Tibial nerve (tissue), 4 donors: ENCODE data around the gene MRNIP. TPM values are rescaled to one million over a fixed set of nuclear protein-coding genes. Genes with fewer than 3 reads are reported as not detected.

Source experiments
- DNase-seq, 2 donors: peaks; one replicate each; pipeline ENCODE4 v3.0.0-alpha.2; 2019; ENCODE audit warnings: low spot score in 2 of 2
- H3K27ac ChIP-seq, 4 donors: fragments of 200-600 bp; sonication (generic) in 3 of 4; one replicate each; pipeline ENCODE4 v1.5.1; 2017 to 2019; ENCODE audit warnings: mild to moderate bottlenecking in 1 of 4
- H3K27me3 ChIP-seq, 2 donors: fragments of 200-600 bp; sonication (generic) in 1 of 2; one replicate each; pipeline versions ENCODE4 v1.5.1 to v1.6.0; 2017 to 2019
- H3K36me3 ChIP-seq, 3 donors: fragments of 200-600 bp; sonication (generic); one replicate each; pipeline ENCODE4 v1.5.1; 2018 to 2019
- H3K4me1 ChIP-seq, 4 donors: fragments of 200-600 bp; sonication (generic) in 3 of 4; one replicate each; pipeline ENCODE4 v1.5.1; 2017 to 2019
- H3K4me3 ChIP-seq, 4 donors: fragments of 200-600 bp; sonication (generic) in 3 of 4; one replicate each; pipeline ENCODE4 v1.5.1; 2017 to 2019; ENCODE audit warnings: mild to moderate bottlenecking in 1 of 4, moderate library complexity in 1 of 4
- H3K9me3 ChIP-seq, 4 donors: fragments of 200-600 bp; sonication (generic) in 3 of 4; one replicate each; pipeline ENCODE4 v1.5.1; 2017 to 2019
- CTCF ChIP-seq, 5 experiments: fragments of 200-600 bp in 3 of 5; fragments of 450-650 bp in 2 of 5; sonication (generic) in 3 of 5; IDR thresholded peaks; one replicate each; pipeline ENCODE4 v1.5.1; 2016 to 2019; ENCODE audit warnings: antibody characterized with exemption in 5 of 5, mild to moderate bottlenecking in 3 of 5, moderate library complexity in 2 of 5
- EP300 ChIP-seq, 2 donors: sonication (generic); formaldehyde crosslinking; IDR thresholded peaks; one replicate each; pipeline ENCODE4 v1.6.1; 2017; ENCODE audit warnings: antibody characterized with exemption in 2 of 2, mild to moderate bottlenecking in 1 of 2
- POLR2A ChIP-seq, 2 donors: fragments of 450-650 bp; IDR thresholded peaks; one replicate each; pipeline ENCODE4 v1.6.1; 2017; ENCODE audit warnings: antibody characterized with exemption in 2 of 2, mild to moderate bottlenecking in 2 of 2, moderate library complexity in 2 of 2
- WGBS, 2 donors: methylation state at CpG; one replicate each; pipeline ENCODE4 v1.1.5; 2018; 5-methylcytosine and 5-hydroxymethylcytosine counted together
- total RNA-seq, 4 donors: library from RNA; depleted of rRNA; stranded (reverse); fragments of >200 nt; gene quantifications; one replicate each; pipeline ENCODE4 v1.1.0, GENCODE V29; 2016

MRNIP gene
- total RNA-seq, 4 donors from 2014 or later, result 48.5 to 82.4 (median 63.2) TPM

- H3K4me1 ChIP-seq, result peaks cover 0 to 50% (median 39%) of the 10 kb centered on the region in 4 donors
- 7% methylated on average over 29 to 40 of the region's 113 CpGs for WGBS, 2 donors
- peak; percentile 55 to 64 for DNase-seq
- H3K4me3 ChIP-seq, result peak overlapping the region; percentile 56 to 68 (median 64)
- no peaks in the 10 kb centered on the region for H3K27me3 ChIP-seq
- peaks cover 2 to 43% (median 14%) of the 10 kb centered on the region in 3 donors for H3K36me3 ChIP-seq
- TF ChIP-seq EP300 (IDR thresholded peaks at IDR 0.05) (peak in 1 of 2 donors; percentile 76), CTCF (IDR thresholded peaks at IDR 0.05) (peak; percentile 79 to 96 (median 95)), POLR2A (IDR thresholded peaks at IDR 0.05) (peak in 1 of 2 donors; percentile 29)
- no peaks in the 10 kb centered on the region for H3K9me3 ChIP-seq
- H3K27ac ChIP-seq, result peak overlapping the region; percentile 71 to 92 (median 84)
Measured at GRCh38 chr5:179795863-179796833, 62.5 kb downstream of the MRNIP start.

DNA sequence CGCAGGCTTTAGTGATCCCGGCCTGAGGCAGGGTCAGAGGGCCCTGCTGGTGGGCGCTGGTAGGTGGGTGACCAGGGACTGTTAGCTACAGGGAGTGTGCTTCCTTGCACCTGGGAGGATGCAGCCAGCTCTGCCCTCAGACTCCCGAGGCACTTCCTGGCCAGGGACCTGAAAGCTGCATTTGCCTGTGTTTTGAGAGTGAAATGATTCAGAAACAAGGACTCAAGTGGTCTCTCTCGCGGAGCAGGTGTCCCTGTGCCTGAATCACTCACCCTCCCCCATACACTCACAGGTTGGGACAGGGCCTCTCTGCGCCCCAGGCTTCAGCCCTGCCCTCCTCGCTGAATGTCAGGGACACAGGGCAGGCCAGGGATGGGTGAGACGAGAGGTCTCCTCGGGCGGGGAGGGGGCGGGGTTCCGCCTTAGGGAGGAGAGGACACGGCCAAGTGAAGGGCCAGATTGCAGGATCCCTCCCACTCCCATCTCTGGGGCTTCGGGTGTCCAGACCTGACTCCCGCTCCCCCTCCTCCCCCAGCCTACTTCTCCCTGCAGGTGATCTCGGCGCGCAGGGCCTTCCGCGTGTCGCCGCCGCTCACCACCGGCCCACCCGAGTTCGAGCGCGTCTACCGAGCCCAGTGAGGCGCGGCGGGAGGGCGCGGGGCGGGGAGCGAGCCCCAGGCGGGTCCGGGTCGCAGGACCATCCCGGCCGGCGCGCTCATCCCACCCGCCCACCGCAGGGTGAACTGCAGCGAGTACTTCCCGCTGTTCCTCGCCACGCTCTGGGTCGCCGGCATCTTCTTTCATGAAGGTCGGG is 63.4 kb downstream of the MRNIP start:
- Histone ChIP-seq H3K4me1 (peaks cover 0 to 50% (median 39%) of the 10 kb centered on the region in 4 donors), H3K27ac (peak overlapping the region; percentile 71 to 92 (median 84)), H3K27me3 (no peaks in the 10 kb centered on the region), H3K9me3 (no peaks in the 10 kb centered on the region), H3K4me3 (peak overlapping the region; percentile 56 to 68 (median 64)), H3K36me3 (peaks cover 2 to 34% (median 14%) of the 10 kb centered on the region in 3 donors)
- TF ChIP-seq EP300 (IDR thresholded peaks at IDR 0.05) (no peak), CTCF (IDR thresholded peaks at IDR 0.05) (no peak), POLR2A (IDR thresholded peaks at IDR 0.05) (no peak)
- DNase-seq, result no peak
- WGBS, 2 donors, result 12 to 27% methylated on average over 11 to 33 of the region's 53 CpGs

- H3K36me3 ChIP-seq, result peaks cover 0 to 27% (median 13%) of the 10 kb centered on the region in 3 donors
- H3K4me1 ChIP-seq, result peaks cover 0 to 50% (median 39%) of the 10 kb centered on the region in 4 donors
- peak overlapping the region in 1 of 4 donors; percentile 65 for H3K4me3 ChIP-seq
- H3K9me3 ChIP-seq, result no peaks in the 10 kb centered on the region
- peak overlapping the region in 3 of 4 donors; percentile 16 to 92 (median 65) for H3K27ac ChIP-seq
- TF ChIP-seq EP300 (IDR thresholded peaks at IDR 0.05) (no peak), POLR2A (IDR thresholded peaks at IDR 0.05) (no peak), CTCF (IDR thresholded peaks at IDR 0.05) (no peak)
- 75 to 85% methylated on average over 3 of the region's 3 CpGs for WGBS, 2 donors
- DNase-seq, result no peak
- H3K27me3 ChIP-seq, result no peaks in the 10 kb centered on the region
Measured at GRCh38 chr5:179794575-179794974, 64.0 kb downstream of the MRNIP start.

DNA sequence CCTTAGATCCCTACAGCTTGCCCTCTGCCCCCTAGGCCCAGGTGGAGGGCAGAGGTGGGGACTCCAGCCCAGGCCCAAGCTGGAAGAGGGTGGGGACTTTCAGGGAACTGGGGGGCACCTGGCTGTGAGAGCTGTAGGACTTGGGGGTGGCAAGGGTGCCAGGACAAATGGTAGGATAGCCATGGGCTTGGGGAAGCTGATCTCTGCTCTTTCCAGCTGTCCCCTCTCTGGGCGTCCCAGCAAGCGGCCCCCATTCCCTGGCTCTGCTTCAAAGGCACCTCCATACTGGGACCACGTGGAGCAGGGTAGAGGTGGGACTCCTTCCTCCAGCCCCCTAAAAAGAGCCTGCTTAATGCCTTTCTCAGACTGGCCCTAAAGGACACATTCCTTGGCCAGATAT is 64.4 kb downstream of the MRNIP start:
- H3K4me3 ChIP-seq, result peak overlapping the region in 2 of 4 donors; percentile 18 to 65
- H3K27me3 ChIP-seq, result no peaks in the 10 kb centered on the region
- no peaks in the 10 kb centered on the region for H3K9me3 ChIP-seq
- no peak for DNase-seq
- H3K4me1 ChIP-seq, result peaks cover 0 to 50% (median 39%) of the 10 kb centered on the region in 4 donors
- 50 to 74% methylated on average over 3 of the region's 3 CpGs for WGBS, 2 donors
- H3K27ac ChIP-seq, result peak overlapping the region in 3 of 4 donors; percentile 65 to 92 (median 80)
- TF ChIP-seq CTCF (IDR thresholded peaks at IDR 0.05), result no peak
- peaks cover 0 to 23% (median 9%) of the 10 kb centered on the region in 3 donors for H3K36me3 ChIP-seq
